ENCODE measurements around the gene KIF24.

Gene KIF24

GRCh38 chr9:34328987-34329832 is at the start of gene KIF24, which contains the start of gene NUDT2:
Gene KIF24, minus strand, starts transcription at chr9:34329268. Its CDS starts 17,922 bp downstream, at chr9:34311346.
Gene NUDT2, plus strand, starts transcription at chr9:34329569. Its CDS starts 9,471 bp downstream, at chr9:34339040.
- peak; percentile 100 for DNase-seq (ENCODE audit: low read depth)
- peak within 1 kb of the TSS; percentile 97 for H3K4me3 ChIP-seq (ENCODE audit: low read depth, low read length)
- TF ChIP-seq CTCF (IDR thresholded peaks at IDR 0.05; ENCODE audit: control insufficient read depth, extremely low read depth, insufficient read depth), result no peak

GRCh38 chr9:34378376-34379060 is 49.5 kb upstream of the KIF24 start:
- no peak for TF ChIP-seq CTCF (IDR thresholded peaks at IDR 0.05; ENCODE audit: control insufficient read depth, extremely low read depth, insufficient read depth)
- DNase-seq (ENCODE audit: low read depth), result no peak

GRCh38 chr9:34377404-34377746 is 48.3 kb upstream of the KIF24 start:
- peak overlapping the region; percentile 63 for H3K4me3 ChIP-seq (ENCODE audit: low read depth, low read length)
- no peak for DNase-seq (ENCODE audit: low read depth)
- TF ChIP-seq CTCF (IDR thresholded peaks at IDR 0.05; ENCODE audit: control insufficient read depth, extremely low read depth, insufficient read depth), result no peak

More at GRCh38 chr9:34378376-34379060, 49.5 kb upstream of the KIF24 start:
- H3K4me3 ChIP-seq (ENCODE audit: low read depth, low read length), result no peak overlapping the region

- TF ChIP-seq CTCF (IDR thresholded peaks at IDR 0.05; ENCODE audit: control insufficient read depth, extremely low read depth, insufficient read depth), result no peak
- peak within 1 kb of the TSS; percentile 63 for H3K4me3 ChIP-seq (ENCODE audit: low read depth, low read length)
- DNase-seq (ENCODE audit: low read depth), result peak; percentile 91
Observed at GRCh38 chr9:34376596-34377403, 47.7 kb upstream of the KIF24 start, which contains the start of gene MYORG. Gene MYORG, minus strand, starts transcription at chr9:34376898. Its CDS starts 3,955 bp downstream, at chr9:34372943.

GRCh38 chr9:34375901-34376595 is 47.0 kb upstream of the KIF24 start:
- DNase-seq (ENCODE audit: low read depth), result no peak
- TF ChIP-seq CTCF (IDR thresholded peaks at IDR 0.05; ENCODE audit: control insufficient read depth, extremely low read depth, insufficient read depth), result peak; percentile 30; the same call in 1 of the 2 replicates
- peak overlapping the region; percentile 63 for H3K4me3 ChIP-seq (ENCODE audit: low read depth, low read length)
